GM12878 (cell line): ENCODE measurements around the gene RPGR. TPM values are rescaled to one million over a fixed set of nuclear protein-coding genes. Genes with fewer than 3 reads are reported as not detected.

Experiments
- ATAC-seq: fragments of 200-7000 bp; cut with Tn5 transposase; 3 replicates; pipeline ENCODE4 v1.9.1; 2020; ENCODE audit warnings: mild to moderate bottlenecking, moderate library complexity
- BruUV-seq: library from RNA; stranded (reverse); fragments of 400-500 nt; replicated peaks from 2 replicates; lab custom pipeline; 2021; lab: Mats Ljungman, UMichigan
- CTCF ChIA-PET: fragments of 300-600 bp; sonication (Branson Sonifier 250); formaldehyde crosslinking; extraction: SDS; loops from one replicate; lab custom pipeline; 2021; ENCODE audit warnings: inconsistent platforms; lab: Yijun Ruan, JAX
- POLR2A ChIA-PET: fragments of 350-600 bp; formaldehyde crosslinking; extraction: SDS; loops from one replicate; lab custom pipeline; 2021; ENCODE audit warnings: inconsistent platforms; lab: Charles Lee
- RAD21 ChIA-PET: fragments of 300-600 bp; sonication (Branson Sonifier 250); formaldehyde crosslinking; loops from one replicate; lab custom pipeline; 2023; ENCODE audit warnings: antibody characterized with exemption; ENCODE audit not compliant: unreplicated experiment; lab: Charles Lee
- SMC1A ChIA-PET: fragments of 300-600 bp; sonication (Branson Sonifier 250); formaldehyde crosslinking; loops from one replicate; lab custom pipeline; 2023; ENCODE audit not compliant: unreplicated experiment, uncharacterized antibody; lab: Charles Lee
- DNase-seq: peaks from one replicate; pipeline ENCODE4 v3.0.0-alpha.2; 2011; ENCODE audit warnings: low read depth, low spot score
- FAIRE-seq: peaks from 3 replicates; lab custom pipeline; 2011; peaks lifted over from hg19 to GRCh38; lab: Jason Lieb, UNC
- H2AFZ ChIP-seq: 2 replicates; pipeline ENCODE4 v1.6.0; 2011; ENCODE audit warnings: low read depth, low read length, control low read depth; ENCODE audit not compliant: control insufficient read depth
- H3K27ac ChIP-seq: 2 replicates; pipeline ENCODE4 v1.5.1; 2011; ENCODE audit warnings: control low read depth; ENCODE audit not compliant: control insufficient read depth, insufficient read depth
- H3K27me3 ChIP-seq, 2 experiments: replicated peaks in 1 of 2; 2 replicates each; pipeline versions ENCODE4 v1.6.0 to v1.6.1; 2011; ENCODE audit warnings: low read length in 1 of 2; ENCODE audit not compliant: control insufficient read depth in 2 of 2, insufficient read depth in 2 of 2
- H3K36me3 ChIP-seq, 2 experiments: 2 replicates each; pipeline ENCODE4 v1.5.1; 2011; ENCODE audit warnings: low read length in 1 of 2; ENCODE audit not compliant: control insufficient read depth in 2 of 2, insufficient read depth in 2 of 2
- H3K4me1 ChIP-seq: 2 replicates; pipeline ENCODE4 v1.6.1; 2011; ENCODE audit warnings: mild to moderate bottlenecking, low read length, moderate library complexity, mixed read lengths; ENCODE audit not compliant: control insufficient read depth, insufficient read depth
- H3K4me2 ChIP-seq: 2 replicates; pipeline ENCODE4 v1.6.0; 2011; ENCODE audit warnings: control low read depth; ENCODE audit not compliant: control insufficient read depth, insufficient read depth
- H3K4me3 ChIP-seq: fragments of 200-600 bp; sonication (generic); 2 replicates; pipeline ENCODE4 v1.5.1; 2016
- H3K79me2 ChIP-seq: 2 replicates; pipeline ENCODE4 v1.6.0; 2011; ENCODE audit warnings: low read length; ENCODE audit not compliant: control insufficient read depth, insufficient read depth
- H3K9ac ChIP-seq: 2 replicates; pipeline ENCODE4 v1.8.0; 2011; ENCODE audit warnings: low read length, control low read depth, mixed read lengths; ENCODE audit not compliant: control insufficient read depth, insufficient read depth
- H3K9me3 ChIP-seq: replicated peaks from 3 replicates; pipeline ENCODE4 v1.5.1; 2011; ENCODE audit warnings: mild to moderate bottlenecking, low read length; ENCODE audit not compliant: control insufficient read depth, insufficient read depth
- H4K20me1 ChIP-seq: 2 replicates; pipeline ENCODE4 v1.6.0; 2011; ENCODE audit not compliant: control insufficient read depth, insufficient read depth
- ASH2L ChIP-seq: fragments of 300-600, 200-600 bp; sonication (generic); IDR thresholded peaks from 2 replicates; pipeline ENCODE4 v1.6.1; 2017; ENCODE audit warnings: low read depth, mild to moderate bottlenecking, borderline replicate concordance
- BCL11A ChIP-seq: IDR thresholded peaks from 2 replicates; pipeline ENCODE4 v1.6.1; 2011; ENCODE audit warnings: low read depth, low read length
- BMI1 ChIP-seq: fragments of 450-650 bp; IDR thresholded peaks from 2 replicates; pipeline ENCODE4 v1.6.1; 2016; ENCODE audit warnings: mild to moderate bottlenecking, moderate library complexity, borderline replicate concordance
- CHD4 ChIP-seq: fragments of 200-600 bp; sonication (generic); IDR thresholded peaks from 2 replicates; pipeline ENCODE4 v1.6.1; 2016; ENCODE audit warnings: mild to moderate bottlenecking
- IKZF2 ChIP-seq, 2 experiments: fragments of 450-650 bp; IDR thresholded peaks; 2 replicates each; pipeline ENCODE4 v1.6.1; 2017; ENCODE audit warnings: mild to moderate bottlenecking in 2 of 2, moderate library complexity in 2 of 2
- LARP7 ChIP-seq: fragments of 450-650 bp; IDR thresholded peaks from 2 replicates; pipeline ENCODE4 v1.6.1; 2017; ENCODE audit warnings: mild to moderate bottlenecking
- MAX ChIP-seq: IDR thresholded peaks from 2 replicates; pipeline ENCODE4 v1.6.1; 2012; ENCODE audit warnings: low read depth, low read length, improper control_type of control experiment
- NFXL1 ChIP-seq: fragments of 450-650 bp; IDR thresholded peaks from 2 replicates; pipeline ENCODE4 v1.6.1; 2017; ENCODE audit warnings: antibody characterized with exemption, mild to moderate bottlenecking, borderline replicate concordance
- RFX5 ChIP-seq: IDR thresholded peaks from 2 replicates; pipeline ENCODE4 v1.6.1; 2011; ENCODE audit warnings: low read depth, low read length, improper control_type of control experiment
- SREBF2 ChIP-seq: IDR thresholded peaks from 2 replicates; pipeline ENCODE4 v1.6.1; 2012; ENCODE audit warnings: mild to moderate bottlenecking, low read length
- SRF ChIP-seq, 2 experiments: IDR thresholded peaks; 2 replicates each; pipeline ENCODE4 v1.6.1; 2011; ENCODE audit warnings: low read depth in 2 of 2, low read length in 2 of 2, mild to moderate bottlenecking in 1 of 2, moderate library complexity in 1 of 2
- TARDBP ChIP-seq: IDR thresholded peaks from 2 replicates; pipeline ENCODE4 v1.6.1; 2016; ENCODE audit warnings: borderline replicate concordance
- YY1 ChIP-seq: IDR thresholded peaks from 2 replicates; pipeline ENCODE4 v1.6.1; 2011; ENCODE audit warnings: low read depth, mild to moderate bottlenecking, low read length
- ZBTB4 ChIP-seq: fragments of 450-650 bp; formaldehyde crosslinking; IDR thresholded peaks from 2 replicates; pipeline ENCODE4 v1.4.0; 2022; ENCODE audit warnings: mild to moderate bottlenecking, moderate library complexity
- WGBS: methylation state at CpG from one replicate; pipeline ENCODE4 v1.1.6; 2016; ENCODE audit warnings: low lambda C conversion rate; ENCODE audit not compliant: insufficient replicate concordance, insufficient coverage; ENCODE audit errors: missing lambda C conversion rate; 5-methylcytosine and 5-hydroxymethylcytosine counted together
- in situ Hi-C: fragments of 300-500 bp; cut with MboI; formaldehyde crosslinking; loops from 9 replicates; pipeline ENCODE4 v1.14.3; 2018; ENCODE audit warnings: mixed read lengths
- intact Hi-C: fragments of 100-400 bp; cut with micrococcal nuclease; formaldehyde crosslinking; loops from one replicate; pipeline ENCODE4 v1.14.2; 2022; ENCODE audit not compliant: unreplicated experiment
- polyA plus RNA-seq, 11 experiments: library from polyadenylated mRNA; depleted of rRNA in 4 of 11; unstranded in 6 of 11; stranded (reverse) in 5 of 11; fragments of >200 nt; fragmentation: Nextera tagmentation in 4 of 11; fragmentation: Illumina TruSeq in 1 of 11; extraction: Ambion mirVana in 4 of 11; extraction: Trizol in 1 of 11; gene quantifications; 1 replicate in 1 of 11; 2 replicates in 10 of 11; pipeline versions ENCODE4 v1.2.1 to v1.2.3, GENCODE V29; 2011 to 2016; ENCODE audit warnings: inconsistent platforms in 2 of 11, missing spikeins in 2 of 11, low read depth in 1 of 11
- total RNA-seq, 4 experiments: library from RNA; depleted of rRNA in 3 of 4; stranded (reverse); fragments of >200 nt in 3 of 4; fragmentation: Illumina TruSeq in 1 of 4; extraction: Trizol in 1 of 4; gene quantifications; 2 replicates each; pipeline versions ENCODE4 v1.2.1 to v1.2.3, GENCODE V29; 2013 to 2021

RPGR gene
- total and polyA plus RNA-seq, 10 of the 15 experiments (the other 5 are each of a cell fraction or from before 2014, with no cell fraction given): 5.5 to 13.4 (median 7.6) TPM

- no TSS peak for BruUV-seq
- Histone ChIP-seq H3K9ac (no peak overlapping the region), H3K27me3 (no peaks in the 10 kb centered on the region; a peak in 1 of 4 replicates), H3K79me2 (no peaks in the 10 kb centered on the region), H3K9me3 (no peaks in the 10 kb centered on the region)
- CTCF ChIA-PET: no interaction called here
- 20% methylated on average over 2 of the region's 2 CpGs for WGBS
- DNase-seq: no peak
- TF ChIP-seq ASH2L (no peak), TARDBP (no peak), IKZF2 (IDR thresholded peaks at IDR 0.05) (no peak), YY1 (no peak), SREBF2 (no peak), RFX5 (no peak), NFXL1 (no peak), MAX (no peak), ZBTB4 (no peak), SRF (IDR thresholded peaks at IDR 0.05; ENCODE audit: low read depth in 2 of 2, low read length in 2 of 2) (no peak), BCL11A (no peak), BMI1 (no peak), CHD4 (no peak), LARP7 (no peak)
- TF ChIP-seq, all 136 proteins: peak for 0
- intact Hi-C loops: no loop called here
- ATAC-seq (no peak), FAIRE-seq (no peak)
- Histone ChIP-seq H2AFZ (no peak overlapping the region), H3K27ac (no peak overlapping the region), H3K4me1 (no peaks in the 10 kb centered on the region), H3K4me3 (no peak overlapping the region), H4K20me1 (no peaks in the 10 kb centered on the region), H3K36me3 (no peaks in the 10 kb centered on the region), H3K4me2 (no peak overlapping the region)
- POLR2A ChIA-PET: no interaction called here
- SMC1A ChIA-PET: no interaction called here
- in situ Hi-C loops: no loop called here
- RAD21 ChIA-PET: no interaction called here
Measured at GRCh38 chrX:38240541-38240940, 86.8 kb downstream of the RPGR start.
